Activated naive CD4-positive, alpha-beta T cell treated with anti-CD3 and anti-CD28 coated beads, Interleukin-2, amount 10 ng/mL, durations not matched to agents 7 days and 5 days (primary cell): ENCODE results near the gene ARHGEF11.

Source experiments
- CTCF ChIA-PET: fragments of 350-600 bp; sonication (Branson Sonifier 250); formaldehyde crosslinking; loops from one replicate; lab custom pipeline; 2021; ENCODE audit warnings: antibody characterized with exemption; lab: Charles Lee
- DNase-seq: peaks from one replicate; pipeline ENCODE4 v3.0.0-alpha.2; 2020
- H3K27ac Mint-ChIP-seq: one replicate; pipeline ENCODE4 v1.8.0; 2021; ENCODE audit warnings: mild to moderate bottlenecking, moderate library complexity, mixed read lengths
- H3K27me3 Mint-ChIP-seq: one replicate; pipeline ENCODE4 v1.8.0; 2021; ENCODE audit warnings: mild to moderate bottlenecking, mixed read lengths
- H3K36me3 Mint-ChIP-seq: one replicate; pipeline ENCODE4 v1.8.0; 2021; ENCODE audit warnings: mixed read lengths
- H3K4me1 Mint-ChIP-seq: one replicate; pipeline ENCODE4 v1.8.0; 2021; ENCODE audit warnings: mixed read lengths
- H3K4me3 Mint-ChIP-seq: one replicate; pipeline ENCODE4 v1.8.0; 2021; ENCODE audit warnings: mild to moderate bottlenecking, moderate library complexity, mixed read lengths
- H3K9me3 Mint-ChIP-seq: one replicate; pipeline ENCODE4 v1.8.0; 2021; ENCODE audit warnings: mixed read lengths

Gene ARHGEF11

DNA sequence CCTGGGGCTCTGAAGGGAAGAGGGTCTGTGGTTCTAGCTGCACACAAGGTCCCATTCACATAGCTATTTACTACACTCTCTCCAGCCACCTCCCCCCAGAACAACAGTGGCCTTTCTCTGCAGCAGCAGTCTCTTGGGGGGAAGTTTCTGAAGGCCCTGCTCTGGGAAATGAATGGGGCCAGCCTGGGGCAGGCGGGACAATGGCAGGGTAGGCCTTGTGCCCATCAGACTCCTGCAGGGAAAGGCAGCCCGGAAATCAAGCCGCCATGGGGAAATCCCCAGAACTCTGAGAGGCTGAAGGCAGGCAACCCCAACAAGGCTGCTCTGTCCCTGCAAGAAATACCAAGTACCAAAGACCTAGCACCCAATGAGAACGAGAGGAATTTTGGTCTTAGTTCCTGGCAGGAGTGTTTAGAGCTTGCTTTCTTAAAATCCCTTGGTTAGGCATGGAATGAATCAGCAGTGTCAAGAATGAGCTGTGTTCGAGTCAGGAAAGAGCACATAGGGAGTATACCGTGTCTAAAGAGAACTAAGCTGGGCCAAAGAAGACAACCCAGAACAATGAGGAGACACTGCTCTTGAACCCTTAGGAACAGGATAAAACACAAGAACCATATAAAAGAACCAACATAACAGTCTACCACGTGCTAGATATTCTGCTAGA is 11.3 kb downstream of the ARHGEF11 start:
- Mint-ChIP-seq H3K4me3 (no peak overlapping the region), H3K27me3 (peaks cover 46% of the 10 kb centered on the region), H3K9me3 (no peaks in the 10 kb centered on the region), H3K36me3 (no peaks in the 10 kb centered on the region), H3K27ac (no peak overlapping the region), H3K4me1 (no peaks in the 10 kb centered on the region)
- no peak for DNase-seq
- CTCF ChIA-PET = no interaction called here

DNA sequence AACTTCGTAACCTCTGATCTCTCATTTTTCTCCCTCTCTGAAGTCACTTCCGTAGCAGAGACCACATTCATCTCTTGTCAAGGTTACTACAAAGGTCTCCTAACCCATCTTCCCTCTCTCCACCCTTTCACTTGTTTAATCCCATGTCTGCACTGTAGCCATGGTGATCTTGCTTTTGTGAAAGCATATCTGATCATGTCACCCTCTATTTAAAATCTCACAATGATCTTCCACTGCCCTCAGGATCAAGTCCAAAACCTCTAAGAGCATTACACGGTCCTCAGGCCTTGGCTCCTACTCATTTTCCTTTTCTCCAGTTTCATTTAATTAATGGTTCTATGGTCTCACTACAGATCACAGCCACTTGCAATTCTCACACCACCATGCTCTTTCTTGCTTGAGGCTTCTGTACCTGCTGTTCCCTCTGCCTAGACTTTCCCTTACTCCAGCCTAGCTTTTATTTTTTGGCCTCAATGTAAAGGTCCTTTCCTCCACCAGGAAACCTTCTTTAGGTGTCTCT is 12.1 kb downstream of the ARHGEF11 start:
- CTCF ChIA-PET = no interaction called here
- H3K27ac Mint-ChIP-seq = no peak overlapping the region
- no peak overlapping the region for H3K4me3 Mint-ChIP-seq
- H3K27me3 Mint-ChIP-seq = peaks cover 42% of the 10 kb centered on the region
- no peaks in the 10 kb centered on the region for H3K36me3 Mint-ChIP-seq
- H3K9me3 Mint-ChIP-seq = no peaks in the 10 kb centered on the region
- no peak for DNase-seq
- H3K4me1 Mint-ChIP-seq = no peaks in the 10 kb centered on the region

DNA sequence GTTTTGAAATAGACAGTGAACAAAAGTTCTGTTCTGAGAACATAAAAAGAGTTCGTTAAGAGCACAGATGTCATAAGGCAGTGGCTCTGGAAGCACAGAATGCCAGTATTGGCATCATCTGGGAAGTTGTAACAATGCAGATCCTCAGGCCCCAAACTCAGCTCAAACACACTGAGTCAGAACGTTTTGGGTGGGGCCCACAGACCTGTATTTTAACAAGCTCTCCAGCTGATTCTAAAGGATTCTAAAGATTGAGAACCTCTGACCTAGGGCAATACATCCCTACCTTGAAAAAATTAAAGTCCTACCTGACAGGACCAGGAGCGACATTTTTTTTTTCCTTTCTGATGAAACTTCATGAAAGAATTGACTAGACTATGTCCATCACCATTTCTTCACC is 13.2 kb downstream of the ARHGEF11 start:
- no peaks in the 10 kb centered on the region for H3K4me1 Mint-ChIP-seq
- H3K9me3 Mint-ChIP-seq = no peaks in the 10 kb centered on the region
- H3K27ac Mint-ChIP-seq = no peak overlapping the region
- no peaks in the 10 kb centered on the region for H3K36me3 Mint-ChIP-seq
- CTCF ChIA-PET = no interaction called here
- no peak for DNase-seq
- no peak overlapping the region for H3K4me3 Mint-ChIP-seq
- peaks cover 42% of the 10 kb centered on the region for H3K27me3 Mint-ChIP-seq

DNA sequence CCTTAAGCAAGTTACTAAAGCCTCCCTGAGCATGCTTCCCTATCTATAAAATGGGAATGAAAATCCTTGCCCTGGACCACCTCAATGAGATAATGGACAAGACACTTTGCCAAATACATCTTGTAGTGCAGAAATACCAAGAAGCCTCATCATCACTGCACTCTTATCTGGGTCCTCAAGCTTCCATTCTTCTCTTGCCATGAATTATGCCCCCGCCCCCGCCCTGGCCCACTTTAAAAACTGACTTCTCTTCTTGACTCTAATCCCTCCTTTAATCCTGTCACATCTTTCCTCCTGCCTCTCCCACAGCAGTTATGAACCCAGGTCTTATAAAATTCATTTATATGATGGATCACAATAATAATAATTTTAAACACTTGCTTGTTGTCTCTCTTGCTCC is 14.8 kb downstream of the ARHGEF11 start:
- no peak for DNase-seq
- Mint-ChIP-seq H3K36me3 (no peaks in the 10 kb centered on the region), H3K4me3 (no peak overlapping the region), H3K27ac (no peak overlapping the region), H3K27me3 (peaks cover 53% of the 10 kb centered on the region), H3K4me1 (no peaks in the 10 kb centered on the region), H3K9me3 (no peaks in the 10 kb centered on the region)
- CTCF ChIA-PET = no interaction called here

DNA sequence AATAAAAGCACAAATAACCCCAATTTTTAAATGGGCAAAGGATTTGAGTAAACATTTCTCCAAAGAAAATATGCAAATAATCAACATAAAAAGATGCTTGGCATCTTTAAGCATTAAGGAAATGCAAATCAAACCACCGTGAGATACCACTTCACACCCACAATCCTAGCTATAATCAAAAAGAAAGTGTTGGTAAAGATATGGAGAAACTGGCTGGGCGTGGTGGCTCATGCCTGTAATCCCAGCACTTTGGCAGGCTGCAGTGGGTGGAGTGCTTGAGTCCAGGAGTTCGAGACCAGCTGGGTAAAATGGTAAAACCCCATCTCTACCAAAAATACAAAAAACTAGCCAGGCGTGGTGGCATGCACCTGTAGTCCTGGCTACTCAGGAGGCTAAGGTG is 16.9 kb downstream of the ARHGEF11 start:
- CTCF ChIA-PET = no interaction called here
- H3K4me1 Mint-ChIP-seq = no peaks in the 10 kb centered on the region
- H3K27ac Mint-ChIP-seq = no peak overlapping the region
- no peaks in the 10 kb centered on the region for H3K9me3 Mint-ChIP-seq
- H3K36me3 Mint-ChIP-seq = no peaks in the 10 kb centered on the region
- no peak for DNase-seq
- no peak overlapping the region for H3K4me3 Mint-ChIP-seq
- peaks cover 53% of the 10 kb centered on the region for H3K27me3 Mint-ChIP-seq

DNA sequence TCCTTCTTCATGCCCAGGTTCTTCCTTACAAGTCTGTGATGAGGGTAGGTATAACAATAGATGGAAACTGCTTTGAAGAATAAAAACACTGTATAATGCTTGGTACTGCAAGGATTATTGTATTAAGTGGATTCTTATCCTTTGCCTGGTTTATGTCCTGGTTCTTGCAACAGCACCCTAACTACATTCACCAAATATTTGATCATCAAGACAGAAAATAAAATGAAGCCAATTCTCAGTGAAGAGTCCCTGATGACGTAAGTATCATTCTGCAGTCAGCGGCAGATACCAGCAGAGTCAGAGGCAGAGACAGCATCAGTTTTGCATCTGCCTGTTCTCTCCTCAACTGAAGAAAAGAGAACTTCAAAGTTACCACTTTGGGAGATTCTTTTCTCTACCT is 19.7 kb downstream of the ARHGEF11 start:
- no peaks in the 10 kb centered on the region for H3K4me1 Mint-ChIP-seq
- H3K36me3 Mint-ChIP-seq = no peaks in the 10 kb centered on the region
- CTCF ChIA-PET = no interaction called here
- peaks cover 38% of the 10 kb centered on the region for H3K27me3 Mint-ChIP-seq
- no peak overlapping the region for H3K27ac Mint-ChIP-seq
- no peak overlapping the region for H3K4me3 Mint-ChIP-seq
- peaks cover 10% of the 10 kb centered on the region for H3K9me3 Mint-ChIP-seq
- no peak for DNase-seq

DNA sequence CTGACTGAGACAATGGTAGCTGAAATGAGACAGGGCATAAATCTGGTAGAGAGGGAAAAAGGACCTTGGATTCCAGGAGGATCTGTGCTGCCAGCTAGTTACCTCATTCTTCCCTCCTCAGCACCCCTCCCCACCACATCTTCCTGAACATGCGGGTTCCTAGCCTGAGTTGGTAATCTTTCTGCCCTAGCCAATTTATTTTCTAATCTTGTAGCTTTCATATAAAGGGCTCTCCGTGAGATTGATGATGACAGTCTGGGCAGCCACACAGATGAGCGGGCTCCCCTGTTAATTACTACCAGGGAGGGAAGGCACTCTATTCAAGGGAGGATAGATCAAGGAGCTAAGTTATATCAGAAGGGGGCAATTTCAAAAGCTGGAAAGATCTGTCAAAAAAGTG is 20.2 kb downstream of the ARHGEF11 start:
- H3K4me1 Mint-ChIP-seq = no peaks in the 10 kb centered on the region
- CTCF ChIA-PET = no interaction called here
- H3K4me3 Mint-ChIP-seq = no peak overlapping the region
- no peak overlapping the region for H3K27ac Mint-ChIP-seq
- peaks cover 11% of the 10 kb centered on the region for H3K9me3 Mint-ChIP-seq
- DNase-seq = no peak
- H3K36me3 Mint-ChIP-seq = no peaks in the 10 kb centered on the region
- peaks cover 40% of the 10 kb centered on the region for H3K27me3 Mint-ChIP-seq

DNA sequence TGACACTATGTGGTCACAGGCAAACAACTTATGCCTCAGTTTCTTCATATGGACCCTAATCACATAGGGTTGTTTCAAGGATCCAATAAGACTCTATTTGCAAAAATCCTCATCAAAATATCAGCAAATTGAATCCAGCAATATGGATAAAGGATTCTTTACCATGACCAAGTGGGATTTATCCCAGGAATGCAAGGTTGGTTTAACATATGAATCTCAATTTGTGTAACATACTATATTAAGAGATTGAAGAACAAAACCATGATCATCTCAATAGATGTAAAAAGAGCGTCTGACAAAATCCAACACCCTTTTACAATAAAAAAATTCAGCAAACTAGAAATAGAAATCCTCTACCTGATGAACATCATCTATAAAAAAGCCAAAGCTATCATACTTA is 23.9 kb downstream of the ARHGEF11 start:
- H3K36me3 Mint-ChIP-seq = no peaks in the 10 kb centered on the region
- H3K9me3 Mint-ChIP-seq = peaks cover 11% of the 10 kb centered on the region
- H3K27me3 Mint-ChIP-seq = peaks cover 28% of the 10 kb centered on the region
- CTCF ChIA-PET = no interaction called here
- H3K27ac Mint-ChIP-seq = no peak overlapping the region
- DNase-seq = no peak
- H3K4me1 Mint-ChIP-seq = no peaks in the 10 kb centered on the region
- no peak overlapping the region for H3K4me3 Mint-ChIP-seq

DNA sequence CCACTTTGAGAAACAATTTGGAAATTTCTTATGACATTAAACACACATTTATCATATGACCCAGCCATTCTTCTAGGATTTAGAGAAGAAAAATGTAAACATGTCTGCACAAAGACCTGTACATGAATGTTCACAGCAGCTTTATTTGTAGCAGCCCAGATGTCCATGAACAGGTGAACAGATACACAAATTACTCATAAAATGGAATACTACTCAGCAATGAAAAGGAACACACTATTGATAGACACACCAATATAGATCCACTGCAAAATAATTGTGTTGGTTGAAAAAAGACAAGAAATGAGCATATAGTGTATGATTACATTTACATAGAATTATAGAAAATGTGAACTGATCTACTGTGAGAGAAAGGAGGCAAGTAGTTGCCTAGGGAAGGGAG is 26.1 kb downstream of the ARHGEF11 start:
- DNase-seq = no peak
- peaks cover 11% of the 10 kb centered on the region for H3K27me3 Mint-ChIP-seq
- H3K4me3 Mint-ChIP-seq = no peak overlapping the region
- CTCF ChIA-PET = no interaction called here
- H3K36me3 Mint-ChIP-seq = no peaks in the 10 kb centered on the region
- H3K27ac Mint-ChIP-seq = no peak overlapping the region
- H3K4me1 Mint-ChIP-seq = no peaks in the 10 kb centered on the region
- peaks cover 11% of the 10 kb centered on the region for H3K9me3 Mint-ChIP-seq

DNA sequence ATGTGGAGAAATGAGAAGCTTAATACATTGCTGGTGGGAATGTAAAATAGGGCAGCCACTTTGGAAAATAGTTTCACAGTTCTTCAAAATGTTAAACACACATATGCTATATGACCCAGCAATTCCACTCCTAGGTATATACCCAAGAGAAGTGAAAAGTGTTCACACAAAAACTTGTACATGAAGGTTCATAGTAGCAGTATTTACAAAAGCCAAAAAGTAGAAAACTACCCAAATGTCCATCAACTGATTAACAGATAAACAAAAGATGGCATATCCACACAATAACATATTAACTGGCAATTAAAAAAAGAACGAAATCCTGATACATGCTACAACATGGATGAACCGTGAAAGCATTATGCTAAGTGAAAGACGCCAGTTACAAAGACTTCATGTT is 33.7 kb downstream of the ARHGEF11 start:
- H3K36me3 Mint-ChIP-seq = no peaks in the 10 kb centered on the region
- no peaks in the 10 kb centered on the region for H3K4me1 Mint-ChIP-seq
- no peak overlapping the region for H3K4me3 Mint-ChIP-seq
- H3K27ac Mint-ChIP-seq = no peak overlapping the region
- H3K9me3 Mint-ChIP-seq = no peaks in the 10 kb centered on the region
- H3K27me3 Mint-ChIP-seq = peaks cover 18% of the 10 kb centered on the region
- CTCF ChIA-PET = no interaction called here
- DNase-seq = no peak

DNA sequence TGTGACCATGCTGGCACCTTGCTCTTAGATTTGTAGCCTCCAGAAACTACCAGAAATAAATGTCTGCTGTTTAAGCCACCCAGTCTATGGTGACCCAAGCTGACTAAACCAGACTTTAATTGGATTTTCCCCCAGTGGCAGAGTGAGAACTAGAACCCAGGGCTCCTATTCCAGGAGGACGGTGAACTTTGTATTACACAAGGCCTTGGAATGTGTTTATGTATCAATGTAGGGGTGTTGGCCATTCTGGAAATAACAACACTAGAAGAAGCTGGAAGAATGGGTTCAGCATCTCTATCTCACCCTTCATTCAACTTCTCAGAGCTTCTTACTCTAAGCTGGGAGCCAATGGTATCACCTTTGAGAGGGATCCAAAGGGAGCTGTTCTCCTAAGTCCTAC is 37.0 kb downstream of the ARHGEF11 start:
- Mint-ChIP-seq H3K4me1 (no peaks in the 10 kb centered on the region), H3K27me3 (peaks cover 41% of the 10 kb centered on the region), H3K27ac (no peak overlapping the region), H3K4me3 (no peak overlapping the region), H3K36me3 (no peaks in the 10 kb centered on the region), H3K9me3 (no peaks in the 10 kb centered on the region)
- CTCF ChIA-PET = no interaction called here
- DNase-seq = no peak

DNA sequence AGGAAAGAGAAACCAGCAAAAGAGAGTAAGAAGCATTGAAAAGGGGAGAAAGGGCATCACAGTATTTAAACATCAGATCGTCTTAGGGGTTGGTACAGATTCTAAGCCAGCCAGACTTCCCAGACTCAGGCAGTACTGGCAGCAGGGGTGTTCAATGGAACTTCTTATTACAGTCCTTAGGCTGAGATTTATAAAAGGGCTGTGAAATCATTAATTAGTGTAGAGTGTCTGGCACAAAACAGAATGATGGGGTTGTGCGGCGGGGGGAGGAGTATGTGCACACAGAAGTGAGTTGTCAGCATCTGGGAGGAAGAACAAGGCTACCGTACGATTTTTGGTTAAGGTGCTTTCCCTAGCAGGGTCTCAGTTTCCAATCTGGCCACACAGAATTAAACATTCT is 38.2 kb downstream of the ARHGEF11 start:
- DNase-seq = no peak
- Mint-ChIP-seq H3K27me3 (peaks cover 41% of the 10 kb centered on the region), H3K9me3 (no peaks in the 10 kb centered on the region), H3K4me3 (no peak overlapping the region), H3K36me3 (no peaks in the 10 kb centered on the region), H3K27ac (no peak overlapping the region), H3K4me1 (no peaks in the 10 kb centered on the region)
- CTCF ChIA-PET = no interaction called here

DNA sequence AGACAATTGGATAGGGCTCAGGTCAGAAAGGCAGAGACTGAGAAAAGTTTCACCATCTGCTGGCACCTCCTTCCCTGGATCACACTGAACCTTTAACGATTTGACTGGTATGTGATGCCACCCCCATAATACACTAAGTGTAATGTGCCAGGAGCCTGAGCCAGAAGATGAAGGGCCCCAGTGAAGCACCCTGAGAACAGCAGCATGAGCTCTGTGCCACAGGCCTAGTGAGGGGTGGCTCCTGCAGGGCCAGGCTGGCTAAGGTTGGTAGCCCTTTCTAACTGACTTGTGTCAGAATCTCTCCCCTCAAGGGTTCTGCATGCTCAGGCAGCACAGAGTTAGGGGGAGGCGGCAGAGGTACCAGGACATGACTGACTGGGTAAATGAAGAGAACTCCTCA is 38.9 kb downstream of the ARHGEF11 start:
- Mint-ChIP-seq H3K27me3 (peaks cover 41% of the 10 kb centered on the region), H3K9me3 (no peaks in the 10 kb centered on the region), H3K36me3 (no peaks in the 10 kb centered on the region), H3K4me3 (no peak overlapping the region), H3K4me1 (no peaks in the 10 kb centered on the region), H3K27ac (no peak overlapping the region)
- no peak for DNase-seq
- CTCF ChIA-PET = no interaction called here

DNA sequence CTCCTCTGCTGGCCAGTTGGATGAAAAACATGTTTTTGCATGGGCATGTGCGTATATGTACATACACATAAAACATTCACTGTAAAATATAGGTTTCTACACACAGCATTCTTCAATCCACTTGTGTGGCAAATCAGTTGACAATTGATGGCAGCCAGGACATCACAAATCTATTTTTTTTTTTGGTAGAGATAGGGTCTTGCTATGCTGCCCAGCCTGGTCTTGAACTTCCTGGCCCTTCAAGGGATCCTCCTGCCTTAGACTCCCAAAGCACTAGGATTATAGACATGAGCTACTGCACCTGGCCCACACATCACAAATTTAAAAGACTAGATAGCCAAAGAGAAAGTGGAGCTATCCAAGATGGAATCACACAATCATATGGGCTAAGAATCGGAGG is 39.6 kb downstream of the ARHGEF11 start:
- H3K27me3 Mint-ChIP-seq = peaks cover 41% of the 10 kb centered on the region
- no peak overlapping the region for H3K27ac Mint-ChIP-seq
- CTCF ChIA-PET = no interaction called here

DNA sequence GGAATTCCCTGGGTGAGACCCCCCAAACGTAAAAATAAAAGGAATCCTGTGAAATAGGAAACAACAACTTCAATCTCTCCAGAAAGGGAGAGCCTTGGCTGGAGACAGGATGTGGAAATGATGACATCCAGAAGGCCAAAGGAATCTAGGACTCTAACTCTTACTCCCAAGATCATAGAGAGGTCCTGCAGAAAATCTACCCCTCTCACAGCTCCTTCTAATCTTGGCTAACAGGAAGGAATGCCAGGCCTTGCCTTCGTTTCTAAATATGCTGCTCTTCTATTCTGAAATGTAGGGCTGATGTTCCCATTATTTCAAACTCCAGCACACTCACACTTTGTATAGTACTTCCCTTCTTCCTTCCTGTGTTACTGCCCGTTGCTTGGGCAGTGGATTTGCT is 40.7 kb downstream of the ARHGEF11 start:
- CTCF ChIA-PET = interaction anchor here (1.4 kb wide), 1 partner anchor 69 kb away, joined by 3 read pairs; no protein-coding TSS in a partner anchor
- Mint-ChIP-seq H3K27ac (no peak overlapping the region), H3K27me3 (peaks cover 45% of the 10 kb centered on the region), H3K36me3 (no peaks in the 10 kb centered on the region), H3K4me1 (no peaks in the 10 kb centered on the region), H3K4me3 (no peak overlapping the region), H3K9me3 (no peaks in the 10 kb centered on the region)
- no peak for DNase-seq

More for the DNA sequence above, 39.6 kb downstream of the ARHGEF11 start:
- DNase-seq = no peak
- H3K36me3 Mint-ChIP-seq = no peaks in the 10 kb centered on the region
- H3K4me1 Mint-ChIP-seq = no peaks in the 10 kb centered on the region
- H3K4me3 Mint-ChIP-seq = no peak overlapping the region
- no peaks in the 10 kb centered on the region for H3K9me3 Mint-ChIP-seq
